Measurements from ENCODE around the gene PAM. TPM values are rescaled to one million over a fixed set of nuclear protein-coding genes. Genes with fewer than 3 reads are reported as not detected.

The PAM gene
- total and polyA plus RNA-seq, 12 donors: 488 to 1,485 (median 1,074) TPM

- H3K4me1 ChIP-seq: peaks cover 0 to 21% (median 17%) of the 10 kb centered on the region in 9 donors
- DNase-seq (no peak), ATAC-seq (peak in 6 of 8 donors; percentile 41 to 71 (median 62))
- WGBS, 2 donors: 18 to 59% methylated on average over 1 of the region's 1 CpG
- peaks cover 0 to 82% (median 4%) of the 10 kb centered on the region in 9 donors for H3K36me3 ChIP-seq
- no peak overlapping the region for H3K4me3 ChIP-seq
- no peaks in the 10 kb centered on the region for H3K9me3 ChIP-seq
- no peaks in the 10 kb centered on the region for H3K27me3 ChIP-seq
- TF ChIP-seq CTCF (IDR thresholded peaks at IDR 0.05): no peak
- intact Hi-C loops (cut with DNase I): loop anchor here in 1 of 10 donors (5.0 kb wide), 1 partner anchor 196 kb away; no protein-coding TSS in a partner anchor
- H3K27ac ChIP-seq: peak overlapping the region in 8 of 10 donors; percentile 40 to 73 (median 60)
Observed at GRCh38 chr5:102958481-102959011, 203.4 kb downstream of the PAM start.

GRCh38 chr5:102959055-102959454 is 203.9 kb downstream of the PAM start:
- WGBS, 2 donors: 22 to 38% methylated on average over 1 of the region's 1 CpG
- H3K9me3 ChIP-seq: no peaks in the 10 kb centered on the region
- intact Hi-C loops (cut with DNase I): loop anchor here in 1 of 10 donors (5.0 kb wide), 1 partner anchor 197 kb away; no protein-coding TSS in a partner anchor
- H3K4me1 ChIP-seq: peaks cover 0 to 21% (median 17%) of the 10 kb centered on the region in 9 donors
- ATAC-seq (peak; percentile 42 to 87 (median 75)), DNase-seq (no peak)
- no peak for TF ChIP-seq CTCF (IDR thresholded peaks at IDR 0.05)
- no peak overlapping the region for H3K4me3 ChIP-seq
- H3K27ac ChIP-seq: peak overlapping the region in 8 of 10 donors; percentile 40 to 73 (median 60)
- H3K27me3 ChIP-seq: no peaks in the 10 kb centered on the region
- peaks cover 0 to 82% (median 4%) of the 10 kb centered on the region in 9 donors for H3K36me3 ChIP-seq

- Histone ChIP-seq H3K36me3 (peaks cover 0 to 70% (median 4%) of the 10 kb centered on the region in 9 donors), H3K27ac (no peak overlapping the region), H3K4me3 (no peak overlapping the region), H3K27me3 (no peaks in the 10 kb centered on the region), H3K9me3 (no peaks in the 10 kb centered on the region), H3K4me1 (peaks cover 0 to 20% (median 14%) of the 10 kb centered on the region in 9 donors)
- WGBS, 2 donors: 63 to 68% methylated on average over 4 of the region's 4 CpGs
- DNase-seq (no peak), ATAC-seq (no peak)
- intact Hi-C loops (cut with DNase I): loop anchor here in 2 of 10 donors (10.0 kb wide), 2 partner anchors 177 to 187 kb away; no protein-coding TSS in a partner anchor
- no peak for TF ChIP-seq CTCF (IDR thresholded peaks at IDR 0.05)
Observed at GRCh38 chr5:102961671-102962070, 206.6 kb downstream of the PAM start.

DNA sequence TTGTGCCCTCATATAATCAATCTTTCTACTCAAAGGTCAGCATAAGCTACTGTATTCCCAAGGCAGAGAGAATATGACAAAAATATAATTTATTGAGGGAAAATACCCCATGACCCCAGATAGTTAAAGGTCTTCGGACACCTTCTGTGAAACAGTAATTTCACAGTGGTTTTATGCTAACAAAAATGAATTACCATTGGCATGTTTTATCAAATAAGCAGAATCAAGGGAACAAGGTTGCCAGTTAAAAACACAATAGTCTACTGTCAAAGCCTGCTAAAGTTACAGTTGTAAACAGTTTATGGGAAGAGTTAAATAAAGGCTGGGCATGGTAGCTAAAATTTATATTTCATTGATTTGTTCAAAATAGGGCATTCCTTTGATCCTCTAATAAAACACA is 210.5 kb downstream of the PAM start:
- no peak overlapping the region for H3K27ac ChIP-seq
- H3K27me3 ChIP-seq: no peaks in the 10 kb centered on the region
- DNase-seq (no peak), ATAC-seq (no peak)
- H3K4me3 ChIP-seq: no peak overlapping the region
- no peaks in the 10 kb centered on the region for H3K9me3 ChIP-seq
- WGBS, 2 donors: 91 to 96% methylated on average over 1 of the region's 1 CpG
- TF ChIP-seq CTCF (IDR thresholded peaks at IDR 0.05): no peak
- intact Hi-C loops (cut with DNase I): loop anchor here in 4 of 10 donors (5.0 to 10.0 kb wide), 4 partner anchors 98 to 193 kb away; no protein-coding TSS in a partner anchor
- peaks cover 0 to 72% (median 0%) of the 10 kb centered on the region in 9 donors for H3K36me3 ChIP-seq
- no peaks in the 10 kb centered on the region for H3K4me1 ChIP-seq

Data from heart right ventricle (tissue), 16 donors.